GM13976 (cell line): ENCODE results near the gene SLC25A21.

Experiments
- DNase-seq: peaks from one replicate; pipeline ENCODE4 v3.0.0; 2012; ENCODE audit warnings: low spot score
- in situ Hi-C: fragments of 300-500 bp; cut with MboI; formaldehyde crosslinking; loops from one replicate; pipeline ENCODE4 v1.12.0; 2022; ENCODE audit warnings: low sequenced_read_pairs, mixed read lengths, inconsistent platforms; ENCODE audit not compliant: unreplicated experiment
- TF ChIP-seq, protein P1 (sequence below): IDR thresholded peaks from 2 replicates; pipeline ENCODE4 v1.5.1; 2012; ENCODE audit warnings: borderline replicate concordance, mild to moderate bottlenecking; ENCODE audit not compliant: insufficient read depth; ENCODE audit errors: extremely low read depth, missing control alignments, control extremely low read depth

SLC25A21 gene

DNA sequence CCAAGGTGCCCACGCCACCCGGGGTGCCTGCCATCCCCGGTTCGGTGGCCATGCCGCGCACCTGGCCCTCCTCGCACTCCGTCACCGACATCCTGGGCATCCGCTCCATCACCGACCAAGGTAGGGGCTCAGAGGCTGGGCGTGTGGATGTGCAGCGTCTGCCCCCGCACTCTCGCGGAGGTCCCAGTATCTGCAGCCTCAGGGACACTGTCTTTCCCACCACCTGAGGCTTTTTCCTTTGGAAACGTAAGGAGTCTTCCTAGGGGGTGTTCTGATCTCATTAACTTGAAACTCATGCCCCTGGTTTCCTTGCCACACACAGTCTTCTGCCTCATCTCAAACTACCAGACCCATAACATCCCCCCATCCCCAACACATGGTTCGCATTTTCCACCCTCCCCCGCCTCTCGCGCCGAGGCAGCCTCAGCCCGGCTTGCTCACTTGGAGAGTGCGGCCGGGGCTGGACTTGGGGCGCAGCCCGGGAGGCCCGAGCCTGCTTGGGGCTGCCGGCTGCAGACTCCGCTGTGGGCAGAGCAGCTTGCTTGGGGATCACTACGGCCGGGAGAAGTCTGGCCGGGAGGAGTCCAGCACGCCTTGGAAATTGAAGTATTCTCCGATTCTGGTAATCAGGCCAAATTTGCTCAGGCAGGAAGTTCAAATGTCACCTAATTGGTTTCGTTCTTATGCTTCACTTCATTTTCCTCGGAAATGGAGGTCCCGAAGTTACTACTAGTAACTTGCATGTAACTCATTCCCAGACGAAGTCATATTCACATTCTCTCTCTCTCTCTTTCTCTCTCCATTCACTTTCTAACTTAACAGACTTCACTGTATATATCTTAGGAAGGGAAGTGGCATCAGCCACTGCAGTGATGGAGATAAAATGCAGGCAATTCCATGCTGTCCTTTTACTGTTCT is 508.7 kb downstream of the SLC25A21 start:
- DNase-seq = peak; percentile 18
- TF ChIP-seq, protein P1, sequence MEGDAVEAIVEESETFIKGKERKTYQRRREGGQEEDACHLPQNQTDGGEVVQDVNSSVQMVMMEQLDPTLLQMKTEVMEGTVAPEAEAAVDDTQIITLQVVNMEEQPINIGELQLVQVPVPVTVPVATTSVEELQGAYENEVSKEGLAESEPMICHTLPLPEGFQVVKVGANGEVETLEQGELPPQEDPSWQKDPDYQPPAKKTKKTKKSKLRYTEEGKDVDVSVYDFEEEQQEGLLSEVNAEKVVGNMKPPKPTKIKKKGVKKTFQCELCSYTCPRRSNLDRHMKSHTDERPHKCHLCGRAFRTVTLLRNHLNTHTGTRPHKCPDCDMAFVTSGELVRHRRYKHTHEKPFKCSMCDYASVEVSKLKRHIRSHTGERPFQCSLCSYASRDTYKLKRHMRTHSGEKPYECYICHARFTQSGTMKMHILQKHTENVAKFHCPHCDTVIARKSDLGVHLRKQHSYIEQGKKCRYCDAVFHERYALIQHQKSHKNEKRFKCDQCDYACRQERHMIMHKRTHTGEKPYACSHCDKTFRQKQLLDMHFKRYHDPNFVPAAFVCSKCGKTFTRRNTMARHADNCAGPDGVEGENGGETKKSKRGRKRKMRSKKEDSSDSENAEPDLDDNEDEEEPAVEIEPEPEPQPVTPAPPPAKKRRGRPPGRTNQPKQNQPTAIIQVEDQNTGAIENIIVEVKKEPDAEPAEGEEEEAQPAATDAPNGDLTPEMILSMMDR = no peak
- in situ Hi-C loops = no loop called here

DNA sequence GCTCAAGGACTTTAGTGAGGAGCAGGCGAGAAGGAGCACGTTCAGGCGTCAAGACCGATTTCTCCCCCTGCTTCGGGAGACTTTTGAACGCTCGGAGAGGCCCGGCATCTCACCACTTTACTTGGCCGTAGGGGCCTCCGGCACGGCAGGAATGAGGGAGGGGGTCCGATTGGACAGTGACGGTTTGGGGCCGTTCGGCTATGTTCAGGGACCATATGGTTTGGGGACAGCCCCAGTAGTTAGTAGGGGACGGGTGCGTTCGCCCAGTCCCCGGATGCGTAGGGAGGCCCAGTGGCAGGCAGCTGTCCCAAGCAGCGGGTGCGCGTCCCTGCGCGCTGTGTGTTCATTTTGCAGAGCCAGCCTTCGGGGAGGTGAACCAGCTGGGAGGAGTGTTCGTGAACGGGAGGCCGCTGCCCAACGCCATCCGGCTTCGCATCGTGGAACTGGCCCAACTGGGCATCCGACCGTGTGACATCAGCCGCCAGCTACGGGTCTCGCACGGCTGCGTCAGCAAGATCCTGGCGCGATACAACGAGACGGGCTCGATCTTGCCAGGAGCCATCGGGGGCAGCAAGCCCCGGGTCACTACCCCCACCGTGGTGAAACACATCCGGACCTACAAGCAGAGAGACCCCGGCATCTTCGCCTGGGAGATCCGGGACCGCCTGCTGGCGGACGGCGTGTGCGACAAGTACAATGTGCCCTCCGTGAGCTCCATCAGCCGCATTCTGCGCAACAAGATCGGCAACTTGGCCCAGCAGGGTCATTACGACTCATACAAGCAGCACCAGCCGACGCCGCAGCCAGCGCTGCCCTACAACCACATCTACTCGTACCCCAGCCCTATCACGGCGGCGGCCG is 509.6 kb downstream of the SLC25A21 start:
- in situ Hi-C loops = no loop called here
- TF ChIP-seq, protein P1 = no peak
- peak; percentile 25 for DNase-seq

DNA sequence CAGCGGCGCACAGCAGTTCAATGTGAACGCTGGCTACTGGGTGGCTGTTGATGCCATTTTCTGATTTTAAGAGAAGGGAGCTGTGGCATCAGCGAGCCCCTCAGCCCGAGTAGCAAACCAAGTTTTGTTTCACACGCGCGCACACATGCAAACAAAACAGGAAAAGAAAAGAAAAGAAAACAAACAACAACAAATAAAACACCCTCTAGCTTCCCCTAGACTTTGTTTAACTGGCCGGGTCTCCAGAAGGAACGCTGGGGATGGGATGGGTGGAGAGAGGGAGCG is 510.2 kb downstream of the SLC25A21 start:
- no peak for DNase-seq
- in situ Hi-C loops = no loop called here
- TF ChIP-seq, protein P1 = no peak

DNA sequence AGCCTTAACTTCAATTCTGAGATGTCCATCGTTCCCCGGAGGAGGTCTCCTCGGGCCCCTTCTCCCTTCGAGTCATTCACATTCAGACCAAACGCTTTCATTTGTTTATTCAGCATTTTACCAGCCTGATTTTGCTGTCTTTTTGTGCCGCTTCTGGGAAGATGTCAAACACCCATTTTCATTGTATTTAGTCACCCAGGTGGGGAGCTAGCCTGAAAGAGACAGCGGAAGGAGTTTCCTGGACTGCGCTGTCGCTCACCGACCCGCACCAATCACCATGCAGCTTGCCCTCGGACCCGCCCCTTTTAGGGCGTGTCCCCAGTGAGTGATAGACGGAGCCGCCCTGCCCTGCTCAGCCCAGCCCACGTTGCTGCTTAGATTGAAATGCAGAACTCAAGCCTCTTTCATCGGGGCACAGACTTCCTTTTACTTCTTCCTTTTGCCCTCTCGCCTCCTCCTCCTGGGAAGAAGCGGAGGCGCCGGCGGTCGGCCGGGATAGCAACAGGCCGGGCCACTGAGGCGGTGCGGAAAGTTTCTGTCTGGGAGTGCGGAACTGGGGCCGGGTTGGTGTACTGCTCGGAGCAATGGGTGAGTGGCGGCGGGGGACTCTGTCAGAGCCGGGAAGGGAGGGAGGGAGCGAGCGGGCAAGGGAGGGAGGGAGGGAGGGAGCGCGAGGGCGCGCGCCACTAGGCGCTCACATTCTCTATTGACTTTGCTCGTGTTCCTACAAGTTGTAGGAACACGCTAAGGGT is 510.7 kb downstream of the SLC25A21 start, which contains the start of gene PAX9:
TSS of gene PAX9 (plus strand) at position 355 of the 752 bp plus-strand sequence. CDS start at position 585, 230 bp downstream.
- DNase-seq = peak; percentile 48
- TF ChIP-seq, protein P1 = no peak
- in situ Hi-C loops = no loop called here

DNA sequence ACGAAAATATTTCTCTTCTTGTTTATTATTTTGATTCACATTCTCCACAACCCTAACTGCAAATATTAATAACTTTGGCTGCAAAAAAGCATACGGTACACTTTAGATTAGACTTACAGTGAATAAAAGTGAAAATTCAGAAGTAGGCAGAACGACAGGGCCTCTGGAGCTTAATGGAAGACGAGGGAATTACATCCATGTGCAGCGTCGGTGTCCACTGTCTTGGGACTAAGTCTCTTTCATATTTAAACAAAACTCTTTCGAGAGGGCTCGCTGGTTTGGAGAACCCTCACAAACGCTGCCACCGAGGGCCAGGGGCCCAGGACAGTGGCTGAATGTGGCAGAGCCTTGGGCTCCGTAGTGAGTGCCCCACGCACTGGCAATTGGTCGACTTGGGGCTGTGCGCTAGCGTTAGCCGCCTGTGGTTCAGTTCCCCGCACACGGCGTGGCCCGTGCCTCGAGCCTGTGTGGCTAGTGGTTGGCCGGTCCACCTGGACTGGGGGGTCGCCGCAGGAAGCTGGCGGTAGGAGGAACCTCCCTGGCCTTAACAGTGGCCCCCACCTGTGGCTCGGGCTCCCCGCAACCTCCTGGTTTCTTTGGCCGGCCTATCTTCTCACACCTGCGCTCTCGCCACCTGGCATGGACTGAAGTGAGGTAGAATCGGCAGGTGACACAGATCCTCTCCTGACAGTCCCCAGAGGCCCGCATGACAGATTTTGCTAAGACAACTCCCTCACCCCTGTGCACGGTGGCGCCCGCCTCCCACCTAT is 511.5 kb downstream of the SLC25A21 start:
- peak; percentile 15 for DNase-seq
- in situ Hi-C loops = no loop called here
- TF ChIP-seq, protein P1 = no peak
